Esophagus muscularis mucosa (tissue), 4 donors: ENCODE results near the gene RAB3C. TPM values are rescaled to one million over a fixed set of nuclear protein-coding genes. Genes with fewer than 3 reads are reported as not detected.
"Not testable (repeated sequence)": the region's sequence is repeated elsewhere in the genome, so short reads cannot be mapped to it uniquely, and the experiment has no call there.

Experiments
- DNase-seq: peaks from one replicate; pipeline ENCODE4 v3.0.0-alpha.2; 2017; ENCODE audit errors: extremely low spot score
- H3K27ac ChIP-seq, 4 donors: fragments of 200-600 bp; sonication (generic); replicated peaks in 1 of 4; 1 replicate in 3 of 4; 2 replicates in 1 of 4; pipeline ENCODE4 v1.5.1; 2016 to 2019; ENCODE audit warnings: mild to moderate bottlenecking in 1 of 4
- H3K27me3 ChIP-seq, 4 donors: fragments of 200-600 bp; sonication (generic); one replicate each; pipeline versions ENCODE4 v1.5.1 to v1.6.0; 2016 to 2019
- H3K36me3 ChIP-seq, 4 donors: fragments of 200-600 bp; sonication (generic); one replicate each; pipeline ENCODE4 v1.5.1; 2016 to 2019
- H3K4me1 ChIP-seq, 4 donors: fragments of 200-600 bp; sonication (generic); one replicate each; pipeline ENCODE4 v1.5.1; 2016 to 2019
- H3K4me3 ChIP-seq, 4 donors: fragments of 200-600 bp; sonication (generic); 1 replicate in 2 of 4; 2 replicates in 2 of 4; pipeline ENCODE4 v1.5.1; 2016 to 2019; ENCODE audit warnings: mild to moderate bottlenecking in 4 of 4, moderate library complexity in 1 of 4
- H3K9me3 ChIP-seq, 4 donors: fragments of 200-600 bp; sonication (generic); 1 replicate in 3 of 4; 2 replicates in 1 of 4; pipeline ENCODE4 v1.5.1; 2016 to 2019
- EP300 ChIP-seq: sonication (generic); formaldehyde crosslinking; IDR thresholded peaks from one replicate; pipeline ENCODE4 v1.6.1; 2017; ENCODE audit warnings: antibody characterized with exemption
- POLR2A ChIP-seq: fragments of 450-650 bp; IDR thresholded peaks from one replicate; pipeline ENCODE4 v1.6.1; 2017; ENCODE audit warnings: antibody characterized with exemption, moderate library complexity, mild to moderate bottlenecking, low read depth
- POLR2AphosphoS5 ChIP-seq, 2 donors: sonication (generic); formaldehyde crosslinking; IDR thresholded peaks; one replicate each; pipeline ENCODE4 v1.6.1; 2017; ENCODE audit warnings: antibody characterized with exemption in 2 of 2
- WGBS: methylation state at CpG from one replicate; pipeline ENCODE4 v1.1.5; 2018; 5-methylcytosine and 5-hydroxymethylcytosine counted together
- intact Hi-C: fragments of 100-400 bp; cut with DNase I; formaldehyde crosslinking; loops from one replicate; pipeline ENCODE4 v1.15.1; 2023
- total RNA-seq, 4 donors: library from RNA; depleted of rRNA; stranded (reverse); fragments of >200 nt; gene quantifications; one replicate each; pipeline versions ENCODE4 v1.1.0 to v1.2.1, GENCODE V29; 2016
- TF ChIP-seq, protein P1 (sequence below), 3 experiments: fragments of 200-600 bp in 2 of 3; fragments of 450-650 bp in 1 of 3; sonication (generic) in 2 of 3; IDR thresholded peaks; one replicate each; pipeline ENCODE4 v1.5.1; 2017 to 2019; ENCODE audit warnings: antibody characterized with exemption in 3 of 3, mild to moderate bottlenecking in 2 of 3, moderate library complexity in 1 of 3

Gene RAB3C
- total RNA-seq, 4 donors from 2014 or later: 2.6 to 9.6 (median 5.9) TPM

DNA sequence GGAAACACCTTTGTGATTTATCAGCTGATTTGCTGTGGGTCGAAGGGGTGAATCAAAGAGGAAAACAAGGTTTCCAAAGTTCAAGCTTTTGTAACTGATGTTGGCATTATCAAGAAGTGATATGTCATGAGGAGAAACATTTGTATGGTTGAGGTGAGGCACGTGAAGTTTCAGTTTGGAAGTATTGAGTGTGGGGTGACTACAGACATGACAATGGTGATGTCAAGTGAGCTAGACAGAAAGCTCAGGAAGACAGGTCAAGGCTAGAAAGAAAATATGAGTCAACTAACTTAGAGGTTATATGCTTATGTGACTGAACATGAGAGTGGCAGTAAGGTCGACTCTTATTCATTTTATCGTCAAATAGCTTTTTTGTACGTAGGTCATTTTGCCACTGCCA lies 99.1 kb downstream of the RAB3C start:
- DNase-seq: no peak
- Histone ChIP-seq H3K4me3 (no peak overlapping the region), H3K27ac (no peak overlapping the region), H3K36me3 (no peaks in the 10 kb centered on the region), H3K27me3 (no peaks in the 10 kb centered on the region), H3K9me3 (no peaks in the 10 kb centered on the region), H3K4me1 (no peaks in the 10 kb centered on the region)
- 84% methylated on average over 5 of the region's 5 CpGs for WGBS
- TF ChIP-seq POLR2AphosphoS5 (IDR thresholded peaks at IDR 0.05) (no peak), EP300 (no peak), POLR2A (no peak)
- TF ChIP-seq, protein P1, sequence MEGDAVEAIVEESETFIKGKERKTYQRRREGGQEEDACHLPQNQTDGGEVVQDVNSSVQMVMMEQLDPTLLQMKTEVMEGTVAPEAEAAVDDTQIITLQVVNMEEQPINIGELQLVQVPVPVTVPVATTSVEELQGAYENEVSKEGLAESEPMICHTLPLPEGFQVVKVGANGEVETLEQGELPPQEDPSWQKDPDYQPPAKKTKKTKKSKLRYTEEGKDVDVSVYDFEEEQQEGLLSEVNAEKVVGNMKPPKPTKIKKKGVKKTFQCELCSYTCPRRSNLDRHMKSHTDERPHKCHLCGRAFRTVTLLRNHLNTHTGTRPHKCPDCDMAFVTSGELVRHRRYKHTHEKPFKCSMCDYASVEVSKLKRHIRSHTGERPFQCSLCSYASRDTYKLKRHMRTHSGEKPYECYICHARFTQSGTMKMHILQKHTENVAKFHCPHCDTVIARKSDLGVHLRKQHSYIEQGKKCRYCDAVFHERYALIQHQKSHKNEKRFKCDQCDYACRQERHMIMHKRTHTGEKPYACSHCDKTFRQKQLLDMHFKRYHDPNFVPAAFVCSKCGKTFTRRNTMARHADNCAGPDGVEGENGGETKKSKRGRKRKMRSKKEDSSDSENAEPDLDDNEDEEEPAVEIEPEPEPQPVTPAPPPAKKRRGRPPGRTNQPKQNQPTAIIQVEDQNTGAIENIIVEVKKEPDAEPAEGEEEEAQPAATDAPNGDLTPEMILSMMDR (IDR thresholded peaks at IDR 0.05): no peak
- intact Hi-C loops: no loop called here

DNA sequence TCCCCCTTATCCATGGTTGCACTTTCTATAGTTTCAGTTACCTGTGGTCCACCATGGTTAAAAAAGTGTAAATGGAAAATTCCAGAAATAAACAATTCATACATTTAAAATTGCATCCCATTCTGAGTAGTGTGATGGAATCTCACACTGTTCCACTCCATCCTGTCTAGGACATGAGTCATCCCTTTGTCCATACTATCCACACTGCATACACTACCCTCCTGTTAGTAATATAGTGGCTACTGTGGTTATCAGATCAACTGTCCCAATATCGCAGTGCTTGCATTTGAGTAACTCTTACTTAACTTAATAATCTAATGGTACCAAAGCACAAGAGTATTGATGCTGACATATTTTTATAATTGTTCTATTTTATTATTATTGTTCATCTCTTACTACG lies 100.7 kb downstream of the RAB3C start:
- intact Hi-C loops: no loop called here
- TF ChIP-seq EP300: no peak
- TF ChIP-seq POLR2AphosphoS5 (IDR thresholded peaks at IDR 0.05): no peak
- no peak for TF ChIP-seq POLR2A
- TF ChIP-seq, protein P1 (IDR thresholded peaks at IDR 0.05): no peak
- 98% methylated on average over 2 of the region's 2 CpGs for WGBS
- Histone ChIP-seq H3K4me1 (no peaks in the 10 kb centered on the region), H3K36me3 (no peaks in the 10 kb centered on the region), H3K4me3 (no peak overlapping the region), H3K27ac (no peak overlapping the region), H3K9me3 (no peaks in the 10 kb centered on the region), H3K27me3 (no peaks in the 10 kb centered on the region)
- no peak for DNase-seq

DNA sequence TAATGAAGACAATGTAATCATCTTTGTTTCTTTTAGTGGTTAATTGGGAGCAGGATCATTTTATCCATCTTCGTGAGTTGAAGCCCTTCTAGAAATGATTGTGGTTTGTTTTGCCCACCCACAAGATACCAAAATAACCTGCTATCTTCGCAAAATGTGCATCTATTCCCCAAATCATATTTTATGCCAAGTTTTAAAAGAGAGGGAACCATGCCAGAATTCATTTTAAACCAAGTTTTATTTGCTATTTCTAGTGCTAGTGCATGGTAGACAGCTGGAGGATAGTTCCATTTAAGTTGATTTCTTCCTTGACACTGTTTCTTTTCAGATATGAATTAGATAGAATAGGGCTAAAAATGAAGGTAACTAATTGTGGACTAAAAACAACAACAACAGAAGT lies 104.2 kb downstream of the RAB3C start:
- no peak overlapping the region for H3K27ac ChIP-seq
- no peaks in the 10 kb centered on the region for H3K36me3 ChIP-seq
- intact Hi-C loops: no loop called here
- H3K27me3 ChIP-seq: no peaks in the 10 kb centered on the region
- no peaks in the 10 kb centered on the region for H3K4me1 ChIP-seq
- DNase-seq: no peak
- no peaks in the 10 kb centered on the region for H3K9me3 ChIP-seq
- TF ChIP-seq POLR2A (no peak), EP300 (no peak)
- TF ChIP-seq, protein P1 (IDR thresholded peaks at IDR 0.05): no peak
- no peak overlapping the region for H3K4me3 ChIP-seq
- 57% methylated on average over 2 of the region's 2 CpGs for WGBS

DNA sequence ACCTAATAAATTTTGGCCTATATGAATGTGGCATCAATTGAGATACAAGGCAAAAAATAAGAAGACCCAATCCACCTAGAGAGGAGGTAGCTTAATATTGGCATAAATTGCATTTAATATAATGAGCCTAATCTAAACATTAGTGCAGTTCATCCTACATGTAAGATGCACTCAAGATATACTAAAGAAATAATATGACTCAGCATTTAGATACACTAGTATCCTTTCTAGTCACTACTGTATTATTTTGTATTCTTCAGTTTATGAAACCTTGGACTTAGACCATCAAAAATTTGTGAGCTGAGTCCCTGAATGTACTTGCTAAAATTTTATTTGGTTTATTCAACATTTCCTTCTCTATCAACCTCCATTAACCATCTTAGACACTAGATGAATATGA lies 104.7 kb downstream of the RAB3C start:
- no peak for DNase-seq
- H3K9me3 ChIP-seq: no peaks in the 10 kb centered on the region
- H3K4me3 ChIP-seq: no peak overlapping the region
- intact Hi-C loops: no loop called here
- no peak for TF ChIP-seq POLR2AphosphoS5 (IDR thresholded peaks at IDR 0.05)
- TF ChIP-seq, protein P1 (IDR thresholded peaks at IDR 0.05): no peak
- no peak for TF ChIP-seq POLR2A
- H3K36me3 ChIP-seq: no peaks in the 10 kb centered on the region
- H3K4me1 ChIP-seq: no peaks in the 10 kb centered on the region
- no peaks in the 10 kb centered on the region for H3K27me3 ChIP-seq
- H3K27ac ChIP-seq: no peak overlapping the region

DNA sequence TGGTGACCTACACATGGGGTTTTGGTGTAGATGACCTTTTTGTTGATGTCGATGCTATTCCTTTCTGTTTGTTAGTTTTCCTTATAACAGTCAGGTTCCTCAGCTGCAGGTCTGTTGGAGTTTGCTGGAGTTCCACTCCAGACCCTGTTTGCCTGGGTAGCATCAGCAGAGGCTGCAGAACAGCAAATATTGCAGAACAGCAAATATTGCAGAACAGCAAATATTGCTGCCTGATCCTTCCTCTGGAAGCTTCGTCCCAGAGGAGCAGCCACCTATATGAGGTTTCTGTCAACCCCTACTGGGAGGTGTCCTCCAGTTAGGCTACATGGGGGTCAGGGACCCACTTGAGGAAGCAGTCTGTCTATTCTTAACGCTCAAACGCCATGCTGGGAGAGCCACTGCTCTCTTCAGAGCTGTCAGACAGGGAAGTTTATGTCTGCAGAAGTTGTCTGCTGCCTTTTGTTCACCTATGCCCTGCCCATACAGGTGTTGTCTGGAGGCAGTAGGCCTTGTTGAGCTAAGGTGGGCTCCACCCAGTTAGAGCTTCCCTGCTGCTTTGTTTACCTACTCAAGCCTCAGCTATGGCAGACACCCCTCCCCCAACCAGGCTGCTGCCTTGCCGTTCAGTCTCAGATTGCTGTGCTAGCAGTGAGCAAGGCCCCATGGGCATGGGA lies 116.3 kb downstream of the RAB3C start:
- WGBS: 90% methylated on average over 4 of the region's 5 CpGs
- H3K27me3 ChIP-seq, H3K27ac ChIP-seq, intact Hi-C loops, DNase-seq, H3K36me3 ChIP-seq, H3K4me3 ChIP-seq, H3K4me1 ChIP-seq: not testable (repeated sequence)
- H3K9me3 ChIP-seq: peaks cover 0 to 13% (median 7%) of the 10 kb centered on the region in 4 donors
